Measurements from ENCODE around the gene ABCC5. TPM values are rescaled to one million over a fixed set of nuclear protein-coding genes. Genes with fewer than 3 reads are reported as not detected.

The ABCC5 gene
- total and polyA plus RNA-seq, 2 of the 8 experiments (the other 6 are each of a cell fraction or from before 2014, with no cell fraction given): 25.3 to 40.8 TPM

DNA sequence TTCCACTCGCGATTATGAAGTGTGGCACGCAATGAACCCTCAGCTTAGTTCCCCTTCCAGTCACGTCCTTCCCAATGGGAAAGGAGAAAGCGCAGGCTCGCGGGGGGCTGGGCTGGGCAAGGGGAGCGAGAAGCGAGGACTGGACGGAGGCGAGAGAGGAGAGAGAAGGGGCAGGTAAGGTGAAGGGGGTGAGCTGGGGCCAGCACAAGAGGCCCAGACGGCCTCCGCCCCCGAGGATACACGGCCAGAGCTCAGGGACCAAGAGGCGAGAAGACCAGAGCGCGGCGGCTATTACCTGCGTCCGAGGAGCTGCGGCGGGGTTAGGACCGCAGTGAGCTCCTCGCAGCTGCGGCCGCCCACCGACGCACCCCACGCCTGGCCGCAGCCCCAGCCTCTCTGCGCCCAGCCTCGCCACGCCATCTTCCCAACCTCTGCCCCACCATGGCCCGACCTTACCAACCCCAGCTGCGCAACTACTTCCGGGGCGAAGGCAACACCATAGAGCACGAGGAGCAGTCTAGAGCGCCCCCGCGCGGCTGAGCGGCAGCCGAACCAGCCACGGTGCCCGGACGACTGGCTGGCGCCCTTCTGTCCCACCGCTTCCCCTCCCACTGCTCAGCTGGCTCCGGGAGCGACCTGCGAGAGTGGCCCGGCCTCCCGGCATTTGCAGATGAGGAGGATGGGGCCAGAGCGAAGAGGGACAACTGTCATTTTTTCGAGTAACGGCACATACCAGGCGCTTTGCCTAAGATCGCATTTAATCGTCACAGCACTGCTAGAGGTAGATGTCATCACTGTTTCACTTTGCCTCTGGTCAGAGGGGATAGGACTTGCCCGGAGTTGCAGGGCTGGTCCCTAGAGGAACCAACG is 133.0 kb downstream of the ABCC5 start, which contains the start of gene PARL (continued):
- TF ChIP-seq, protein P1, sequence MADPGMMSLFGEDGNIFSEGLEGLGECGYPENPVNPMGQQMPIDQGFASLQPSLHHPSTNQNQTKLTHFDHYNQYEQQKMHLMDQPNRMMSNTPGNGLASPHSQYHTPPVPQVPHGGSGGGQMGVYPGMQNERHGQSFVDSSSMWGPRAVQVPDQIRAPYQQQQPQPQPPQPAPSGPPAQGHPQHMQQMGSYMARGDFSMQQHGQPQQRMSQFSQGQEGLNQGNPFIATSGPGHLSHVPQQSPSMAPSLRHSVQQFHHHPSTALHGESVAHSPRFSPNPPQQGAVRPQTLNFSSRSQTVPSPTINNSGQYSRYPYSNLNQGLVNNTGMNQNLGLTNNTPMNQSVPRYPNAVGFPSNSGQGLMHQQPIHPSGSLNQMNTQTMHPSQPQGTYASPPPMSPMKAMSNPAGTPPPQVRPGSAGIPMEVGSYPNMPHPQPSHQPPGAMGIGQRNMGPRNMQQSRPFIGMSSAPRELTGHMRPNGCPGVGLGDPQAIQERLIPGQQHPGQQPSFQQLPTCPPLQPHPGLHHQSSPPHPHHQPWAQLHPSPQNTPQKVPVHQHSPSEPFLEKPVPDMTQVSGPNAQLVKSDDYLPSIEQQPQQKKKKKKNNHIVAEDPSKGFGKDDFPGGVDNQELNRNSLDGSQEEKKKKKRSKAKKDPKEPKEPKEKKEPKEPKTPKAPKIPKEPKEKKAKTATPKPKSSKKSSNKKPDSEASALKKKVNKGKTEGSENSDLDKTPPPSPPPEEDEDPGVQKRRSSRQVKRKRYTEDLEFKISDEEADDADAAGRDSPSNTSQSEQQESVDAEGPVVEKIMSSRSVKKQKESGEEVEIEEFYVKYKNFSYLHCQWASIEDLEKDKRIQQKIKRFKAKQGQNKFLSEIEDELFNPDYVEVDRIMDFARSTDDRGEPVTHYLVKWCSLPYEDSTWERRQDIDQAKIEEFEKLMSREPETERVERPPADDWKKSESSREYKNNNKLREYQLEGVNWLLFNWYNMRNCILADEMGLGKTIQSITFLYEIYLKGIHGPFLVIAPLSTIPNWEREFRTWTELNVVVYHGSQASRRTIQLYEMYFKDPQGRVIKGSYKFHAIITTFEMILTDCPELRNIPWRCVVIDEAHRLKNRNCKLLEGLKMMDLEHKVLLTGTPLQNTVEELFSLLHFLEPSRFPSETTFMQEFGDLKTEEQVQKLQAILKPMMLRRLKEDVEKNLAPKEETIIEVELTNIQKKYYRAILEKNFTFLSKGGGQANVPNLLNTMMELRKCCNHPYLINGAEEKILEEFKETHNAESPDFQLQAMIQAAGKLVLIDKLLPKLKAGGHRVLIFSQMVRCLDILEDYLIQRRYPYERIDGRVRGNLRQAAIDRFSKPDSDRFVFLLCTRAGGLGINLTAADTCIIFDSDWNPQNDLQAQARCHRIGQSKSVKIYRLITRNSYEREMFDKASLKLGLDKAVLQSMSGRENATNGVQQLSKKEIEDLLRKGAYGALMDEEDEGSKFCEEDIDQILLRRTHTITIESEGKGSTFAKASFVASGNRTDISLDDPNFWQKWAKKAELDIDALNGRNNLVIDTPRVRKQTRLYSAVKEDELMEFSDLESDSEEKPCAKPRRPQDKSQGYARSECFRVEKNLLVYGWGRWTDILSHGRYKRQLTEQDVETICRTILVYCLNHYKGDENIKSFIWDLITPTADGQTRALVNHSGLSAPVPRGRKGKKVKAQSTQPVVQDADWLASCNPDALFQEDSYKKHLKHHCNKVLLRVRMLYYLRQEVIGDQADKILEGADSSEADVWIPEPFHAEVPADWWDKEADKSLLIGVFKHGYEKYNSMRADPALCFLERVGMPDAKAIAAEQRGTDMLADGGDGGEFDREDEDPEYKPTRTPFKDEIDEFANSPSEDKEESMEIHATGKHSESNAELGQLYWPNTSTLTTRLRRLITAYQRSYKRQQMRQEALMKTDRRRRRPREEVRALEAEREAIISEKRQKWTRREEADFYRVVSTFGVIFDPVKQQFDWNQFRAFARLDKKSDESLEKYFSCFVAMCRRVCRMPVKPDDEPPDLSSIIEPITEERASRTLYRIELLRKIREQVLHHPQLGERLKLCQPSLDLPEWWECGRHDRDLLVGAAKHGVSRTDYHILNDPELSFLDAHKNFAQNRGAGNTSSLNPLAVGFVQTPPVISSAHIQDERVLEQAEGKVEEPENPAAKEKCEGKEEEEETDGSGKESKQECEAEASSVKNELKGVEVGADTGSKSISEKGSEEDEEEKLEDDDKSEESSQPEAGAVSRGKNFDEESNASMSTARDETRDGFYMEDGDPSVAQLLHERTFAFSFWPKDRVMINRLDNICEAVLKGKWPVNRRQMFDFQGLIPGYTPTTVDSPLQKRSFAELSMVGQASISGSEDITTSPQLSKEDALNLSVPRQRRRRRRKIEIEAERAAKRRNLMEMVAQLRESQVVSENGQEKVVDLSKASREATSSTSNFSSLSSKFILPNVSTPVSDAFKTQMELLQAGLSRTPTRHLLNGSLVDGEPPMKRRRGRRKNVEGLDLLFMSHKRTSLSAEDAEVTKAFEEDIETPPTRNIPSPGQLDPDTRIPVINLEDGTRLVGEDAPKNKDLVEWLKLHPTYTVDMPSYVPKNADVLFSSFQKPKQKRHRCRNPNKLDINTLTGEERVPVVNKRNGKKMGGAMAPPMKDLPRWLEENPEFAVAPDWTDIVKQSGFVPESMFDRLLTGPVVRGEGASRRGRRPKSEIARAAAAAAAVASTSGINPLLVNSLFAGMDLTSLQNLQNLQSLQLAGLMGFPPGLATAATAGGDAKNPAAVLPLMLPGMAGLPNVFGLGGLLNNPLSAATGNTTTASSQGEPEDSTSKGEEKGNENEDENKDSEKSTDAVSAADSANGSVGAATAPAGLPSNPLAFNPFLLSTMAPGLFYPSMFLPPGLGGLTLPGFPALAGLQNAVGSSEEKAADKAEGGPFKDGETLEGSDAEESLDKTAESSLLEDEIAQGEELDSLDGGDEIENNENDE (IDR thresholded peaks at IDR 0.05; ENCODE audit: insufficient replicate concordance, low read length): no peak
- TF ChIP-seq, protein P2, sequence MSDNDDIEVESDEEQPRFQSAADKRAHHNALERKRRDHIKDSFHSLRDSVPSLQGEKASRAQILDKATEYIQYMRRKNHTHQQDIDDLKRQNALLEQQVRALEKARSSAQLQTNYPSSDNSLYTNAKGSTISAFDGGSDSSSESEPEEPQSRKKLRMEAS (IDR thresholded peaks at IDR 0.05): peak; percentile 98
- TF ChIP-seq EGR1 (IDR thresholded peaks at IDR 0.05; ENCODE audit: borderline replicate concordance, low read depth, low read length) (peak; percentile 56; the same call in 1 of the 2 replicates), KDM1A (IDR thresholded peaks at IDR 0.05; ENCODE audit: borderline replicate concordance, low read length) (no peak), CEBPB (IDR thresholded peaks at IDR 0.05; ENCODE audit: low read depth, low read length) (no peak), SUZ12 (IDR thresholded peaks at IDR 0.05; ENCODE audit: low read length) (no peak), ASH2L (IDR thresholded peaks at IDR 0.05; ENCODE audit: low read length) (peak; percentile 94)
- TF ChIP-seq, protein P3, sequence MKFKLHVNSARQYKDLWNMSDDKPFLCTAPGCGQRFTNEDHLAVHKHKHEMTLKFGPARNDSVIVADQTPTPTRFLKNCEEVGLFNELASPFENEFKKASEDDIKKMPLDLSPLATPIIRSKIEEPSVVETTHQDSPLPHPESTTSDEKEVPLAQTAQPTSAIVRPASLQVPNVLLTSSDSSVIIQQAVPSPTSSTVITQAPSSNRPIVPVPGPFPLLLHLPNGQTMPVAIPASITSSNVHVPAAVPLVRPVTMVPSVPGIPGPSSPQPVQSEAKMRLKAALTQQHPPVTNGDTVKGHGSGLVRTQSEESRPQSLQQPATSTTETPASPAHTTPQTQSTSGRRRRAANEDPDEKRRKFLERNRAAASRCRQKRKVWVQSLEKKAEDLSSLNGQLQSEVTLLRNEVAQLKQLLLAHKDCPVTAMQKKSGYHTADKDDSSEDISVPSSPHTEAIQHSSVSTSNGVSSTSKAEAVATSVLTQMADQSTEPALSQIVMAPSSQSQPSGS (IDR thresholded peaks at IDR 0.05; ENCODE audit: low read length): no peak

Measured in H1 (cell line).